Fibroblast of lung (primary cell): Measurements from ENCODE around the gene TMEM178A.

Source experiments
- EZH2 ChIP-seq: IDR thresholded peaks from 2 replicates; pipeline ENCODE4 v1.5.1; 2012; ENCODE audit warnings: low read length, control low read depth, mild to moderate bottlenecking; ENCODE audit errors: missing control alignments
- TF ChIP-seq, protein P1 (sequence below), 2 donors: IDR thresholded peaks in 1 of 2; conservative IDR thresholded peaks in 1 of 2; 1 replicate in 1 of 2; 2 replicates in 1 of 2; pipeline ENCODE4 v1.5.1; 2011 to 2012; ENCODE audit warnings: low read length in 2 of 2, control low read depth in 1 of 2, inconsistent platforms in 1 of 2, low read depth in 1 of 2, mild to moderate bottlenecking in 1 of 2

GRCh38 chr2:39730276-39730675, 64.6 kb downstream of the TMEM178A start:
- TF ChIP-seq, protein P1, sequence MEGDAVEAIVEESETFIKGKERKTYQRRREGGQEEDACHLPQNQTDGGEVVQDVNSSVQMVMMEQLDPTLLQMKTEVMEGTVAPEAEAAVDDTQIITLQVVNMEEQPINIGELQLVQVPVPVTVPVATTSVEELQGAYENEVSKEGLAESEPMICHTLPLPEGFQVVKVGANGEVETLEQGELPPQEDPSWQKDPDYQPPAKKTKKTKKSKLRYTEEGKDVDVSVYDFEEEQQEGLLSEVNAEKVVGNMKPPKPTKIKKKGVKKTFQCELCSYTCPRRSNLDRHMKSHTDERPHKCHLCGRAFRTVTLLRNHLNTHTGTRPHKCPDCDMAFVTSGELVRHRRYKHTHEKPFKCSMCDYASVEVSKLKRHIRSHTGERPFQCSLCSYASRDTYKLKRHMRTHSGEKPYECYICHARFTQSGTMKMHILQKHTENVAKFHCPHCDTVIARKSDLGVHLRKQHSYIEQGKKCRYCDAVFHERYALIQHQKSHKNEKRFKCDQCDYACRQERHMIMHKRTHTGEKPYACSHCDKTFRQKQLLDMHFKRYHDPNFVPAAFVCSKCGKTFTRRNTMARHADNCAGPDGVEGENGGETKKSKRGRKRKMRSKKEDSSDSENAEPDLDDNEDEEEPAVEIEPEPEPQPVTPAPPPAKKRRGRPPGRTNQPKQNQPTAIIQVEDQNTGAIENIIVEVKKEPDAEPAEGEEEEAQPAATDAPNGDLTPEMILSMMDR (conservative IDR thresholded peaks at IDR 0.05 in 1 of 2, IDR thresholded peaks at IDR 0.05 in 1 of 2; ENCODE audit: low read depth in 1 of 2, low read length in 2 of 2), result no peak
- TF ChIP-seq EZH2, result no peak
